ENCODE results near the gene CLCNKB.
"Not testable (repeated sequence)": the region's sequence is repeated elsewhere in the genome, so short reads cannot be mapped to it uniquely, and the experiment has no call there.

CLCNKB gene

GRCh38 chr1:16026723-16027484 lies 16.7 kb upstream of the CLCNKB start:
- FAIRE-seq: no peak
- TF ChIP-seq POLR2A (IDR thresholded peaks at IDR 0.05; ENCODE audit: low read depth, low read length) (no peak), POLR2AphosphoS5 (IDR thresholded peaks at IDR 0.05; ENCODE audit: low read depth, low read length) (no peak), TAF1 (IDR thresholded peaks at IDR 0.05; ENCODE audit: borderline replicate concordance, low read depth, low read length) (no peak)
- DNase-seq (ENCODE audit: insufficient read length): no peak

GRCh38 chr1:16028237-16029002 lies 15.2 kb upstream of the CLCNKB start:
- DNase-seq (ENCODE audit: insufficient read length) (no peak), FAIRE-seq (no peak)
- TF ChIP-seq TAF1 (IDR thresholded peaks at IDR 0.05; ENCODE audit: borderline replicate concordance, low read depth, low read length) (no peak), POLR2A (IDR thresholded peaks at IDR 0.05; ENCODE audit: low read depth, low read length) (no peak), POLR2AphosphoS5 (IDR thresholded peaks at IDR 0.05; ENCODE audit: low read depth, low read length) (no peak)

- not testable (repeated sequence) for FAIRE-seq; DNase-seq (ENCODE audit: insufficient read length)
Observed at GRCh38 chr1:16029003-16029268, 14.6 kb upstream of the CLCNKB start.

- no peak for TF ChIP-seq TAF1 (IDR thresholded peaks at IDR 0.05; ENCODE audit: borderline replicate concordance, low read depth, low read length)
- TF ChIP-seq POLR2AphosphoS5 (IDR thresholded peaks at IDR 0.05; ENCODE audit: low read depth, low read length): no peak
- TF ChIP-seq POLR2A (IDR thresholded peaks at IDR 0.05; ENCODE audit: low read depth, low read length): no peak
- FAIRE-seq (no peak), DNase-seq (ENCODE audit: insufficient read length) (no peak)
Observed at GRCh38 chr1:16029288-16029687, 14.3 kb upstream of the CLCNKB start.

GRCh38 chr1:16031551-16031950 lies 12.0 kb upstream of the CLCNKB start:
- DNase-seq (ENCODE audit: insufficient read length) (no peak), FAIRE-seq (no peak)
- TF ChIP-seq TAF1 (IDR thresholded peaks at IDR 0.05; ENCODE audit: borderline replicate concordance, low read depth, low read length): no peak
- TF ChIP-seq POLR2A (IDR thresholded peaks at IDR 0.05; ENCODE audit: low read depth, low read length): no peak
- TF ChIP-seq POLR2AphosphoS5 (IDR thresholded peaks at IDR 0.05; ENCODE audit: low read depth, low read length): no peak

- peak; percentile 80 for DNase-seq (ENCODE audit: insufficient read length)
- peak; percentile 75 for FAIRE-seq
- TF ChIP-seq TAF1 (IDR thresholded peaks at IDR 0.05; ENCODE audit: borderline replicate concordance, low read depth, low read length): no peak
- TF ChIP-seq POLR2A (IDR thresholded peaks at IDR 0.05; ENCODE audit: low read depth, low read length): no peak
- TF ChIP-seq POLR2AphosphoS5 (IDR thresholded peaks at IDR 0.05; ENCODE audit: low read depth, low read length): no peak
Observed at GRCh38 chr1:16032388-16033102, 11.0 kb upstream of the CLCNKB start.

- not testable (repeated sequence) for DNase-seq (ENCODE audit: insufficient read length)
- FAIRE-seq: peak; percentile 77
Observed at GRCh38 chr1:16033103-16033632, 10.4 kb upstream of the CLCNKB start.

GRCh38 chr1:16036461-16036860 lies 7.1 kb upstream of the CLCNKB start:
- not testable (repeated sequence) for DNase-seq (ENCODE audit: insufficient read length); FAIRE-seq

- DNase-seq (ENCODE audit: insufficient read length) (no peak), FAIRE-seq (no peak)
Observed at GRCh38 chr1:16038620-16038912, 5.0 kb upstream of the CLCNKB start.

GRCh38 chr1:16039871-16040270 lies 3.7 kb upstream of the CLCNKB start:
- FAIRE-seq; DNase-seq (ENCODE audit: insufficient read length): not testable (repeated sequence)

More at GRCh38 chr1:16038620-16038912, 5.0 kb upstream of the CLCNKB start:
- TF ChIP-seq TAF1 (IDR thresholded peaks at IDR 0.05; ENCODE audit: borderline replicate concordance, low read depth, low read length) (no peak), POLR2A (IDR thresholded peaks at IDR 0.05; ENCODE audit: low read depth, low read length) (no peak)

GRCh38 chr1:16041200-16041599 lies 2.4 kb upstream of the CLCNKB start:
- DNase-seq (ENCODE audit: insufficient read length) (no peak), FAIRE-seq (no peak)
- no peak for TF ChIP-seq TAF1 (IDR thresholded peaks at IDR 0.05; ENCODE audit: borderline replicate concordance, low read depth, low read length)
- TF ChIP-seq POLR2AphosphoS5 (IDR thresholded peaks at IDR 0.05; ENCODE audit: low read depth, low read length): no peak
- no peak for TF ChIP-seq POLR2A (IDR thresholded peaks at IDR 0.05; ENCODE audit: low read depth, low read length)

GRCh38 chr1:16042096-16042495 lies 1.5 kb upstream of the CLCNKB start:
- DNase-seq (ENCODE audit: insufficient read length): no peak

GRCh38 chr1:16042654-16043053 lies 928 bp upstream of the CLCNKB start:
- not testable (repeated sequence) for DNase-seq (ENCODE audit: insufficient read length); FAIRE-seq

More at GRCh38 chr1:16042096-16042495, 1.5 kb upstream of the CLCNKB start:
- no peak for TF ChIP-seq TAF1 (IDR thresholded peaks at IDR 0.05; ENCODE audit: borderline replicate concordance, low read depth, low read length)
- TF ChIP-seq POLR2AphosphoS5 (IDR thresholded peaks at IDR 0.05; ENCODE audit: low read depth, low read length): no peak
- TF ChIP-seq POLR2A (IDR thresholded peaks at IDR 0.05; ENCODE audit: low read depth, low read length): no peak
- no peak for FAIRE-seq

Data from GM12892 (cell line).